ENCODE data around the gene GNAL.

GNAL gene

GRCh38 chr18:11792632-11793031 is 103.6 kb downstream of the GNAL start:
- no peaks in the 10 kb centered on the region for H3K4me1 Mint-ChIP-seq
- no peak for DNase-seq (ENCODE audit: low spot score in 2 of 2)
- ATAC-seq (replicated peaks; ENCODE audit: extremely low read depth, poor library complexity, severe bottlenecking), result no peak
- peaks cover 25% of the 10 kb centered on the region for H3K27me3 Mint-ChIP-seq
- H3K9me3 Mint-ChIP-seq, result no peaks in the 10 kb centered on the region
- H3K4me3 Mint-ChIP-seq, result no peak overlapping the region
- H3K27ac Mint-ChIP-seq (ENCODE audit: low read depth), result no peak overlapping the region
- no peaks in the 10 kb centered on the region for H3K36me3 Mint-ChIP-seq (ENCODE audit: insufficient read depth)

- peaks cover 25% of the 10 kb centered on the region for H3K27me3 Mint-ChIP-seq
- H3K9me3 Mint-ChIP-seq, result no peaks in the 10 kb centered on the region
- no peaks in the 10 kb centered on the region for H3K36me3 Mint-ChIP-seq (ENCODE audit: insufficient read depth)
- no peak overlapping the region for H3K4me3 Mint-ChIP-seq
- ATAC-seq (replicated peaks; ENCODE audit: extremely low read depth, poor library complexity, severe bottlenecking) (no peak), DNase-seq (ENCODE audit: low spot score in 2 of 2) (no peak)
- H3K4me1 Mint-ChIP-seq, result no peaks in the 10 kb centered on the region
- H3K27ac Mint-ChIP-seq (ENCODE audit: low read depth), result no peak overlapping the region
Measured at GRCh38 chr18:11794195-11794594, 105.1 kb downstream of the GNAL start.

GRCh38 chr18:11795916-11796315 is 106.9 kb downstream of the GNAL start:
- Mint-ChIP-seq H3K4me3 (no peak overlapping the region), H3K4me1 (no peaks in the 10 kb centered on the region), H3K27ac (ENCODE audit: low read depth) (no peak overlapping the region), H3K36me3 (ENCODE audit: insufficient read depth) (no peaks in the 10 kb centered on the region), H3K27me3 (peaks cover 19% of the 10 kb centered on the region), H3K9me3 (no peaks in the 10 kb centered on the region)
- DNase-seq (ENCODE audit: low spot score in 2 of 2) (no peak), ATAC-seq (replicated peaks; ENCODE audit: extremely low read depth, poor library complexity, severe bottlenecking) (no peak)

GRCh38 chr18:11798271-11798670 is 109.2 kb downstream of the GNAL start:
- DNase-seq (ENCODE audit: low spot score in 2 of 2) (no peak), ATAC-seq (replicated peaks; ENCODE audit: extremely low read depth, poor library complexity, severe bottlenecking) (no peak)
- Mint-ChIP-seq H3K36me3 (ENCODE audit: insufficient read depth) (no peaks in the 10 kb centered on the region), H3K4me3 (no peak overlapping the region), H3K4me1 (no peaks in the 10 kb centered on the region), H3K27me3 (peaks cover 9% of the 10 kb centered on the region), H3K9me3 (no peaks in the 10 kb centered on the region), H3K27ac (ENCODE audit: low read depth) (no peak overlapping the region)

- no peak overlapping the region for H3K27ac Mint-ChIP-seq (ENCODE audit: low read depth)
- H3K27me3 Mint-ChIP-seq, result peaks cover 9% of the 10 kb centered on the region
- DNase-seq (ENCODE audit: low spot score in 2 of 2) (no peak), ATAC-seq (replicated peaks; ENCODE audit: extremely low read depth, poor library complexity, severe bottlenecking) (no peak)
- no peaks in the 10 kb centered on the region for H3K4me1 Mint-ChIP-seq
- no peak overlapping the region for H3K4me3 Mint-ChIP-seq
- no peaks in the 10 kb centered on the region for H3K9me3 Mint-ChIP-seq
- H3K36me3 Mint-ChIP-seq (ENCODE audit: insufficient read depth), result no peaks in the 10 kb centered on the region
Measured at GRCh38 chr18:11799066-11799465, 110.0 kb downstream of the GNAL start.

- Mint-ChIP-seq H3K4me3 (no peak overlapping the region), H3K9me3 (no peaks in the 10 kb centered on the region), H3K36me3 (ENCODE audit: insufficient read depth) (peaks cover 2% of the 10 kb centered on the region), H3K4me1 (no peaks in the 10 kb centered on the region), H3K27ac (ENCODE audit: low read depth) (no peak overlapping the region), H3K27me3 (peaks cover 13% of the 10 kb centered on the region)
- no peak for ATAC-seq (replicated peaks; ENCODE audit: extremely low read depth, poor library complexity, severe bottlenecking)
- no peak for DNase-seq (ENCODE audit: low spot score in 2 of 2)
Measured at GRCh38 chr18:11800566-11801334, 111.7 kb downstream of the GNAL start.

- Mint-ChIP-seq H3K4me1 (no peaks in the 10 kb centered on the region), H3K27me3 (peaks cover 19% of the 10 kb centered on the region), H3K9me3 (no peaks in the 10 kb centered on the region), H3K27ac (ENCODE audit: low read depth) (no peak overlapping the region), H3K36me3 (ENCODE audit: insufficient read depth) (peaks cover 2% of the 10 kb centered on the region), H3K4me3 (no peak overlapping the region)
- DNase-seq (ENCODE audit: low spot score in 2 of 2), result no peak
- ATAC-seq (replicated peaks; ENCODE audit: extremely low read depth, poor library complexity, severe bottlenecking), result no peak
Measured at GRCh38 chr18:11801573-11801972, 112.5 kb downstream of the GNAL start.

GRCh38 chr18:11802158-11802557 is 113.1 kb downstream of the GNAL start:
- Mint-ChIP-seq H3K4me3 (no peak overlapping the region), H3K9me3 (no peaks in the 10 kb centered on the region), H3K4me1 (no peaks in the 10 kb centered on the region), H3K36me3 (ENCODE audit: insufficient read depth) (peaks cover 2% of the 10 kb centered on the region), H3K27ac (ENCODE audit: low read depth) (no peak overlapping the region), H3K27me3 (peaks cover 19% of the 10 kb centered on the region)
- DNase-seq (ENCODE audit: low spot score in 2 of 2), result no peak
- no peak for ATAC-seq (replicated peaks; ENCODE audit: extremely low read depth, poor library complexity, severe bottlenecking)

GRCh38 chr18:11802586-11802985 is 113.5 kb downstream of the GNAL start:
- no peak for ATAC-seq (replicated peaks; ENCODE audit: extremely low read depth, poor library complexity, severe bottlenecking)
- no peak overlapping the region for H3K27ac Mint-ChIP-seq (ENCODE audit: low read depth)
- no peaks in the 10 kb centered on the region for H3K4me1 Mint-ChIP-seq
- peaks cover 2% of the 10 kb centered on the region for H3K36me3 Mint-ChIP-seq (ENCODE audit: insufficient read depth)
- no peaks in the 10 kb centered on the region for H3K9me3 Mint-ChIP-seq
- DNase-seq (ENCODE audit: low spot score in 2 of 2), result no peak
- no peak overlapping the region for H3K4me3 Mint-ChIP-seq
- H3K27me3 Mint-ChIP-seq, result peaks cover 19% of the 10 kb centered on the region

GRCh38 chr18:11807233-11807632 is 118.2 kb downstream of the GNAL start:
- no peak overlapping the region for H3K4me3 Mint-ChIP-seq
- peaks cover 19% of the 10 kb centered on the region for H3K27me3 Mint-ChIP-seq
- no peaks in the 10 kb centered on the region for H3K9me3 Mint-ChIP-seq
- H3K4me1 Mint-ChIP-seq, result no peaks in the 10 kb centered on the region
- DNase-seq (ENCODE audit: low spot score in 2 of 2), result no peak
- ATAC-seq (replicated peaks; ENCODE audit: extremely low read depth, poor library complexity, severe bottlenecking), result no peak
- H3K36me3 Mint-ChIP-seq (ENCODE audit: insufficient read depth), result peaks cover 2% of the 10 kb centered on the region
- no peak overlapping the region for H3K27ac Mint-ChIP-seq (ENCODE audit: low read depth)

GRCh38 chr18:11808001-11808855 is 119.2 kb downstream of the GNAL start:
- DNase-seq (ENCODE audit: low spot score in 2 of 2) (no peak), ATAC-seq (replicated peaks; ENCODE audit: extremely low read depth, poor library complexity, severe bottlenecking) (no peak)
- Mint-ChIP-seq H3K36me3 (ENCODE audit: insufficient read depth) (peaks cover 2% of the 10 kb centered on the region), H3K27ac (ENCODE audit: low read depth) (no peak overlapping the region), H3K4me3 (no peak overlapping the region), H3K9me3 (no peaks in the 10 kb centered on the region), H3K4me1 (no peaks in the 10 kb centered on the region), H3K27me3 (peaks cover 19% of the 10 kb centered on the region)

GRCh38 chr18:11809895-11810294 is 120.8 kb downstream of the GNAL start:
- Mint-ChIP-seq H3K27ac (ENCODE audit: low read depth) (no peak overlapping the region), H3K9me3 (no peaks in the 10 kb centered on the region), H3K4me3 (no peak overlapping the region), H3K27me3 (peaks cover 19% of the 10 kb centered on the region), H3K4me1 (no peaks in the 10 kb centered on the region), H3K36me3 (ENCODE audit: insufficient read depth) (peaks cover 2% of the 10 kb centered on the region)
- ATAC-seq (replicated peaks; ENCODE audit: extremely low read depth, poor library complexity, severe bottlenecking) (no peak), DNase-seq (ENCODE audit: low spot score in 2 of 2) (no peak)

- no peak for ATAC-seq (replicated peaks; ENCODE audit: extremely low read depth, poor library complexity, severe bottlenecking)
- no peaks in the 10 kb centered on the region for H3K36me3 Mint-ChIP-seq (ENCODE audit: insufficient read depth)
- H3K4me3 Mint-ChIP-seq, result no peak overlapping the region
- H3K27ac Mint-ChIP-seq (ENCODE audit: low read depth), result no peak overlapping the region
- no peaks in the 10 kb centered on the region for H3K9me3 Mint-ChIP-seq
- peaks cover 19% of the 10 kb centered on the region for H3K27me3 Mint-ChIP-seq
- no peak for DNase-seq (ENCODE audit: low spot score in 2 of 2)
- no peaks in the 10 kb centered on the region for H3K4me1 Mint-ChIP-seq
Measured at GRCh38 chr18:11810379-11810778, 121.3 kb downstream of the GNAL start.
